HG03108 (cell line): ENCODE measurements around the gene FBXO17.

Experiments used
- ATAC-seq: cut with Tn5 transposase; IDR thresholded peaks from one replicate; pipeline ENCODE4 v1.9.1; 2021; ENCODE audit warnings: moderate library complexity; ENCODE audit not compliant: unreplicated experiment

FBXO17 gene

DNA sequence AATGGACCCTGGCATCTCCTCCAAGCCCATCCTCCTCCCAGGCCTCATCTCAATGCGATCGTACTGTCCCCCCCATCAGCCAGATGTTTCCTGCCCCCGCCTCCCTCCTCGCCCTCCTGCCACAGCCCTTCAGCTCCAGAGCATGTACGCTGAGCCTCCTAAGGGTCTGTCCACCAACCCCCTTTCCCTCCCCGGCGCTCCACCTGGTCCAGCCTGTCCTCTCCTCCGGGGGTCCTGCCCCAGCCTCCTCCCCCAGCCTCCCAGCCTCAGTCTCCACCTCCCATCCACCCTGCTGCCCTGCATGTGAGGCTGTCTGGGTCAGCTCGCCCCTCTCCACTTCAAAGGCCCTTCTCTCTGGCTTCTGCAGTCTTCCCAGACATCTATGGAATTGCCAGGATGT lies 80.6 kb downstream of the FBXO17 start:
- no peak for ATAC-seq

GRCh38 chr19:38893341-38893771 lies 82.2 kb downstream of the FBXO17 start:
- no peak for ATAC-seq

DNA sequence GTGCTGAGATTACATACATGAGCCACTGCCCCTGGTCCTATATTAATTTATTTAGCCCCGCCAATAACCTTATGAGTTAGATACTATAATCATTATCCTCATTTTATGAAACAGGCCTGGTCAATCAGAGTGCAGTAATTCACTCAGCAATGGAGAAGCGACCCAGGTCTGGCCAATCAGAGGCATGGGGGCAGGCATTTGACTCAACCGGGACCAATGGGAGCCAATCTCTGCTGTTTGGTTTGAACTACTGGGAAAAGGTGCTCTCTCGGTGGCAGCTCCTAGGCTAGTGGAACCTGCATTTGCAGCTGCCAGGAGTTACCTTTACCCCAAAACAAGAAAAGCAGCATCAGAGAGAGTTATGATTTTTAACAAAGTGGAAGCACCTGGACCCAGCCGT lies 82.7 kb downstream of the FBXO17 start:
- no peak for ATAC-seq

GRCh38 chr19:38891771-38892170 lies 83.8 kb downstream of the FBXO17 start:
- ATAC-seq, result no peak
